HG02938 (cell line): ENCODE data around the gene WWC2.

ENCODE experiments used
- ATAC-seq: cut with Tn5 transposase; IDR thresholded peaks from one replicate; pipeline ENCODE4 v1.9.1; 2021; ENCODE audit warnings: mild to moderate bottlenecking, moderate library complexity; ENCODE audit not compliant: unreplicated experiment

Gene WWC2

DNA sequence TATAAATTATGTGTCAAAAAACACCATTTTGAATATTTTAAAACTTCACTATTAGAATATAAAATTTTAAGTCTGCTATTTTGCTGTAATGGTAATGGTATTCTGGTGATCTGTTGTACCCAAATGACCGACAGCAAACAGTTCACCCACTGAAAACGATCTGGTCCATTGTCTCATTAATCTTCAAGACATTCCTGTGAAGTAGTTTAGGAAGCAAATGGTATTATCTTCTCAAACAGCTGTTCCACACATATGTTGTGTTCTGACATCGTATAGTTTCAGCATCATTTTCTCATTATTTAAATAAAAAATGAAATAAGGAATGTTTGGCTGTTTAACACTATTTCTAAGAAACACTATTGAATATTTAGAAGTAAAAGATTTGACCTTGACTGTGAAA is 98.1 kb downstream of the WWC2 start:
- no peak for ATAC-seq

DNA sequence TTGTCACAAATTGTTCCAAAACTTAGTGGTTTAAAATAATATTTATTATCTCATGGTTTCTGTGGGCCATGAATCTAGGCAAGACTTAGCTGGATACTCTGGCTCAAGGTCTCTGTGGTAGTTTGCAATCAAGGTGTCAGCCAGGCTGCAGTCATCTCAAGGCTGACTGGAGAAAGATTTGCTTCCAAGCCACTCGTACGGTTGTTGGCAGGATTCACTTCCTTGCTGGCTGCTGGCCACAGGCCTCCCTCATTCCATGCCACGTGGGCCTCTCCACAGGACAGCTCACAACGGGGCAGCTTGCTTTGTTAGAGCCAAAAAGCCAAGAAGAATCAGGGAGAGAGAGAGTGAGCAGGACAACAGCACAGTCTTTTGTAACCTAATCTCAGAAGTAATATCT is 101.4 kb downstream of the WWC2 start:
- no peak for ATAC-seq

DNA sequence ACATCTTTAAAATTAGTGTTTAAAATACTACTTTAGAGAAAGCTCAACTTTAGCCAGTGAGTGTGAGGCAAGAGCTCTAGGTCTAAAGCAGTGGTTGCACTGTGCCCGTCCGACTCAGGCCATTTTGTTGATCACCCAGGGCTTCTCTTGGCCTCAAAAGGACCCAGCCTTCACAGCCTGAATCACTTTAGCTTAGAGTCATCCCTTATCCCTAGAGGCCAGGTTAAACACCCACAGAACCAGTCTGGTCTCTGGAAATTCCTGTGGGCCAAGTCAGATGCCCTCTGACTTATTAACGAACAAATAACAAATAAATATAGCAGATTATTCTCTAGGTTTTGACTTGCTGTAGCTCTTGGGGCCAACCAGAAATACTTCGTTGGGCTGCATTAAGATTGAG is 102.3 kb downstream of the WWC2 start:
- no peak for ATAC-seq

DNA sequence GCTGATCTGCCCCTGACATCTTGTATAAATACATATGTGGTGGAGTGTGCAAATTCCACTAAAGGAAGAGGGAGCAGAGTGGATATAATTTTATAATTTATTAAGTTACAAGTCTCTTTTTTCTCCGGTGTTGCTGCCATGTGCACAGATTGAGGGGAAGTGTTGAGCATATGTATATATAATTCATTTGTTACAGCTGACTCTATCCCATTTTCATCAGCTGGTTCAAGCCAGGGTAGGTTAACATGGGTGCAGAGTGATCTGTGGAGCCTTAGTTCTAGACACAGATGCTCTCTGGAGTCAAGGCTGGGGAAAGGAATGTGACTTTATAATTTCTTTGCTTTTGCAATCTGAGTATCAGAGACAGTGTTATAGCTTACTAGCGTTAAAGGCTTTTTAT is 103.5 kb downstream of the WWC2 start:
- ATAC-seq: no peak

DNA sequence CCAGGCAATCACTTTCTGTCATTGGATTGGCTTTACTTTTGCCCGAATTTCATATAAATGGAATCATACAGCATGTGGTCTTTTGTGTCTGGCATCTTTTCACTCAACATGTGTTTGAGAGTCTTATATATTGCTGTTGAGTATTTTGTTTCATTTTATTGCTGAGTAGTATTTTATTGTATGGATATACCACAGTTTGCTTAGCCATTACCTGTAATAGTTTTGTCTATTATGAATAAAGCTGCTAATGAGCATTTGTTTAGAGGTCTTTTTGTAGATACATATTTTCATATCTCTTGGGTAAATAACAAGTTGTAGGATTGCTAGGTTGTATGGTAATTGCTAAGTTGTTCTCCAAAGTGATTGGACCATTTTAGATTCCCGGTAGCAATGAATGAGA is 105.7 kb downstream of the WWC2 start:
- no peak for ATAC-seq

DNA sequence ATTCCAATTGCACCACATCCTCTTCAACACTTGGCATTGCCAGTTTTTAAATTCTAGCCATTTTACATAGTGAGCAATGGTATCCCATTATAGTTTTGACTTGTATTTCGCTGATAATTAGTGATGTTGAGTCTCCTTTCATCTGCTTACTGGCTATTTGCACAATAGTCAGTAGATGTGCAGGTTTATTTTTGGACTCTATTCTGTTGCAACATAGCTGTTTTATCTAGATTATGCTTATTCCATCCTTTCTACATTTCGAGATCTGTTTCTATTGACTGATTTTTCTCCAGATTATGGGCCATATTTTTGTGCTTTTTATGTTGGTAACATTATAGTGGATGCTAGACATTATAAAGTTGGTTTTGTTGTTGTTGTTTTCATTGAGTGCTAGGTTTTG is 106.1 kb downstream of the WWC2 start:
- ATAC-seq: no peak

DNA sequence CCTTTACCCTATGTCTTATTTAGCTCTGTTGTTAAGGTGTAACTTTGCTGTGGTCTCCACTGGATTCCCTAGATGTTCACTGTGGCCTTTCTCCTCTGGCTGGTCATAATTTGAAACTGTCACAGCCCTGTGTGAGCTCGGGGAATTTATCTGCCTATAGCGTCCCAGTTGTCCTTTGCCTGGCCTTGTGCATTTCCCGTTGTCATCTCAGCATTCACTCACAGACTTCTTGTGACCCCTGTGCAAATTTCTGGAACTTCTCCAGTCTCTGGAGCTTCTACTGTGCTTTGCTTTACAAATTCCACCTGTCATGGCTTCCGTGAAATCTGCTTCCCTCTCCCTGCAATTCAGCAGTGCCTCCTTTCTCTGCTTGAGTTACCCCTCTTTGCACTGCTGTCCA is 106.7 kb downstream of the WWC2 start:
- no peak for ATAC-seq

DNA sequence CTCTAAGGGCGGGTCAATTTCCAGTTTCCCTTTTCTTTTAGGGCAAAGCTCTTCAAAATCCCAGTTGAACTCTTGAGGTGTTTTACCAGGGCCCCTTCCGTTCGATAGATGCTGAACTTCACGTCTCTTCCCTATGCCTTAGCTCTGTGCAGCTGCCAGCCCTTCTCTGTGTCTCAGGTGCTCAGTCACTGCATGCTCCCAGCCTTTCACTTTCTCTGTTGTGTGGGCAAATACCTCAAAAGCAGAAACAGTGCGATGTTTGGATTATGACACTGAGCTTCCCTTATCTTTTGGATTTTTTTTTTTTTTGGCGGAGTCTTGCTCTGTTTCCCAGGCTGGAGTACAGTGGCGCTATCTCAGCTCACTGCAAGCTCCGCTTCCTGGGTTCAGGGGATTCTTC is 112.5 kb downstream of the WWC2 start:
- no peak for ATAC-seq

DNA sequence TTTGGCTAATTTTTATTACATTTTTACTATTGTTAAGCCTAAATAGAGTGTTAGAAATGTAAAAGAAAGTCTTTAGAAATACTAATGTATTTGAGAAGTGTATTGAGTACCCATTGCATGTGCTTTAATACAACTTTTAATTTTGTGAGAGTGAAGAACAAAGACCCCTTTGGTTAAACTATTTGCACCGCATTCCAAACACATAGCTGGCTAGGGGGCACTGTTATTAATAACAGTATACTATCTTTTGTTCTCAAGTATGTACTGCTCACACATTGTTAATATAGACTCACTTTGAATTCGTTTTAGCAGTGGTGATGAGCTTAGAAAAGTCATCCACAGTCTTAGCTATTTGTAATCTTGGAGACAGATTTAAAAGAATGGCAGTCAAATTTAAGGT is 114.9 kb downstream of the WWC2 start:
- ATAC-seq: no peak

DNA sequence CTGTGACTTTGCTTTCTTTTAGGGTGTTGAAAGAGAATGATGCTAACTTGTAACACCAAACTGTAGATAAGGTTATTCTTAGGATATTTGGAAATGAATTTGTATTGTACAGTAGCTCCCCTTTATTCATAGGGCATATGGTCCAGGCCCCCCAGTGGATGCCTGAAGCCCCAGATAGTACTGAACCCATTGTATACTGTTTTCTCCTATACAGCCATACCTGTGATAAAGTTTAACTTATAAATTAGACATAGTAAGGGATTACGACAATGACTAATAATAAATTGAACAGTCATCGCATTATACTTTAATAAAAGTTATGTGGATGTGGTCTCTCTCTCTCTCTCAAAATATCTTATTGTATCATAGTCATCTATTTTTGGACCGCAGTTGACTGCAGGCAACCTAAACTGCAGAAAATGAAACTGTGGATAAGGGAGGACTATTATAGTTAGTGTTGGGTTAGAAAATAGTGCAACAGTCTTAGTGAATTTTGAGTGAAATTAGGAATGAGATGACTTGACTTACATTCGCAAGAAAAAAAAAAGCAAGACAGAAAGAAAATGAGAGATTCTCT is 115.9 kb downstream of the WWC2 start:
- ATAC-seq: no peak

DNA sequence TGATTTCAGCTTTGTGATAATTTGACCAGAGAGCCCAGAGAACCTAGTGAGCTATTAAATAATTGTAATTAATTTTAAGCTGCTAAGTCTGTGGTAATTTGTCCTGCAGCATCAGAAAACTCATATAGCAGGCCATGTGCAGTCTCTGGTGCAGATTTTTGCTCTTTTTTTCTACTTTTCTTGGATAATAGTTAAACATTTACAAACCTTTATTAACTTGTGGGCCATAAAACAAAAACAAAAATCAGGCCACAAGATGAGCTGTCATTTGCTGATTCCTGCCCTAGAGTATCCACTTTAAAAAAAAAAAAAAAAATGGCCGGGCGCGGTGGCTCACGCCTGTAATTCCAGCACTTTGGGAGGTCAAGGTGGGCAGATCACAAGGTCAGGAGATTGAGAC is 121.2 kb downstream of the WWC2 start:
- ATAC-seq: no peak

DNA sequence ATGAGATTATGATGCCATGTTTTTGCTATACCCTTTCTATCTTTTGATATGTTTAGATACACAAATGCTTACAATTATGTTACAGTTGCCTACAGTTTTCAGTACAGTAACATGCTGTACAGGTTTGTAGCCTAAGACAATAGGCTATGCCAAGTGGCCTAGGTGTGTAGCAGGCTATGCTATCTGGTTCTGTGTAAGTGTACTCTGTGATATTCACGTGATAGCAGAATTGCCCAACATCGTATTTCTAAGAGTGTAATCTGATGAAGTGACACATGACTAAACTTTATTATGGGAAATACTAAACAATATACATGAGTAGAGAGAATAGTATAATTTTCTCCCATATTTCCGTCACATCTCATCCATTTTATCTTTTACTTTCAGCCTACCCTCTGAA is 124.0 kb downstream of the WWC2 start:
- no peak for ATAC-seq

DNA sequence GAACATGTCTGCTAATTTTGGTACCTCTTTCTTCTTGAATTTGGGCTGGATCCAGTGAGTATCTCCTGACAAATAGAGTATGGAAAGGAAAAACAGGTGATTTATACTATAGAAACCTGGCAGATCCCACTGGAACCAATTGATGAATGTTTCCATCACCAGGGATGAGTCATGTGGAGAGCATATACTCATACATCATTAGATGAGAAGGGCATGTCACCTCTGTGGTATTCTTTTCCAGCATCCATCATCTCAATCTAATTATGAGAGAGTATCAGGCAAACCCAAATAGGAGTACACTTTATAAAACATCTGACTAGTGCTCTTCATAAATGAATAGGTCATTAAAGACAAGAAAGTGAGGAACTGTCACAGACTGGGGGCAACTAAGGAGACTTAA is 130.3 kb downstream of the WWC2 start:
- ATAC-seq: no peak

DNA sequence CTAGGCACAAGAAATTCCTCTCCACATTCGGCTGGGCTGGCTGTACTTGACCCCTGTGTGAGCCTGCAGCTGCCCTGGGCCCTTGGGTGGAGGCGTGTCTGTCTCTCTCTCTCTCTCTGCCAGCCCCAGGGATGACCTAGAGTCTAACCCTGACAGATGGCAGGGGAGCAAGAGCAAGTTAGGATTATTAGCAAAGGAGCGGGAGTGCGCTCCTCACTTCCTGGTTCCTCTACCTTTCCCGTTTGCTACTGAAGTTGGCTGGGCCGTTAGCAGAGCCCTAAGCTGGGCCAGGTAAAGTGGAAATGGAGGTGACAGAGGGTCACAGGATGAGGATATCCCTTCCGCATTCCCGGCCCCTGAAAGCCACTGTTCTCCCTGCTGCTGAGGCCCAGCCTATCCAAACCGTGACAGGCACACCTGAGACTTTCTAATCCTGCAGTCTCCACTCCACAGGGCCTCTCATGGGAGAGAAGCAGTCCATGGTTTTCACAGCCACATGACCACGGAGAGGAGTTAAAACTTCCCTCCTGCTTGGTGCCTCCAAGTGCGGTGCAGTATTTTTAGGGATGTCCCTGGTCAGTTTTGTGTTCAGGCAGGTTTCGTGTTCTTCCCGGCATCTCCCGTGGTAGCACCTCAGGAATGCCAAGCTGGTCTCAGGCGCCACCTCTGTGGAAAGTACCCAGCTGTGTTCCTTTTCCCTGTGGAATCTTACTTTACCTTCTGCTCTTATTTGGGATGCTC is 141.7 kb downstream of the WWC2 start:
- no peak for ATAC-seq

DNA sequence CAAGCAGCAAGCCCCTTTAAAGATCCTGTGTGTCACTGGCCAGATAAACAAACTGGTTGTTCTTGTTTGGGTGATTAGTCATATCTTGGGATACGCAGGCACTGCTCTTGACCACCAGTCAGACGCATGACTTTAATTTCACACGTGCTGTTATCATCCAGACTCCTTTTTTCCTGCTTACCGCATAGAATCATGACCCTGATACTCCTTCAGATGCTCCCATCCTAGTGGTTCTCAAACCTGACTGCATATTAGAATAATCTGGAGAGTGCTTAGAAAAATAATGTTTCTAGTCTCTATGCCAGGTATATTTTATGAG is 142.2 kb downstream of the WWC2 start:
- no peak for ATAC-seq

DNA sequence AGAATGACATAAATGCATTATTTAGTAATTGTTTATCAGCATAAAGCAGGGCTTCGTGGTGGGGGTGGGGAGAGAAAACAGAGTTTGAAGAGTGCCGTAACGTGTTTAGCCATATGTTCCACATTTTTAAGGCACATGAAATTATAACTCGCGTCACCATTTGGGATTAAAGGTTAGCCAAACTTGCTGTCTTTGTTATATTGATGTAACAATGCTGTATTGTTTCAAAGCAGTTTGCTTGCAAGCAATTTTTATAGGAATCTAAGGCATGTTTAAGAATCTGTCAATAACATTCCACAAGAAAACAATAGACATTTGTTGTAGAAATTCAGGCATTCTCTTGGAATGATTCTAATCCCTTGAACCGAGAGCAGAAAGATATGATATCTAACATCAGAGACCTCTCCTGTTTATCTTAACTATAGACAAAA is 142.7 kb downstream of the WWC2 start:
- ATAC-seq: no peak

DNA sequence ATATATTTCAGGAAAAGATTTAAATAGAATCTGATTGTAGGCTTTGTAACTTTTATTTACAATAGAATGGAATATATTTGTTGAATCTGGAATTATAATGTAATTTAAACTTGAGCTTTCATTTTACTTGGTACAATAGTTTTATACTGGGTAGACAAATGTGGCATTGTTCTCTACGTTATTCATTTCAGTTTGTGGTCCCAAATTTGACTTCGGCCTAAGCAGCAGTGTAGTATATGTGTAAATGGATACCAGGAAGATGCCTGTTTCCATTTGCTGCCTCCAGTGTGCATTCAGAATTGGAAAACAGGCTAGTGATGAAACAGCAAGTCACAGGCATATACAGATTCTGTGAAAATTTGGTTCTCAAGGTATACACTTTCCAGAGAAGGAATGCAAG is 143.2 kb downstream of the WWC2 start:
- no peak for ATAC-seq

DNA sequence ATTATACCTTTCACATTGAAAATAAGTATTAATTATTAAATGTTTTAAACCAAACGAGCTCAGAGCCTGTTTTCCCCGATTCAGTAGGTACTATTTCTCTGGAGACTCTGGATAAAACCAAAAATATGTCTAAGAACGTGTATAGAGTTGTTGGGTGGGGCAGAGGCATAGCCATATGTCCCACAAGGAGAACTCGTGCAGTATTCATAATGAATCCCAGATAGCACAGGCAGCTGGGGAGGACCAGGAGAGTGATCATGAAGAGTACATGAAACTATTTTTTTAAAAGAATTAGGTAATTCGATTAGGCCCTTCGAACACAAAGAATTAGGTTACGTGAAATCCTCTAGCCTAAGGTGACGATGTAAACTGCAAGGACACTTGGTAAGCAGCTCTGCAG is 145.0 kb downstream of the WWC2 start:
- no peak for ATAC-seq

DNA sequence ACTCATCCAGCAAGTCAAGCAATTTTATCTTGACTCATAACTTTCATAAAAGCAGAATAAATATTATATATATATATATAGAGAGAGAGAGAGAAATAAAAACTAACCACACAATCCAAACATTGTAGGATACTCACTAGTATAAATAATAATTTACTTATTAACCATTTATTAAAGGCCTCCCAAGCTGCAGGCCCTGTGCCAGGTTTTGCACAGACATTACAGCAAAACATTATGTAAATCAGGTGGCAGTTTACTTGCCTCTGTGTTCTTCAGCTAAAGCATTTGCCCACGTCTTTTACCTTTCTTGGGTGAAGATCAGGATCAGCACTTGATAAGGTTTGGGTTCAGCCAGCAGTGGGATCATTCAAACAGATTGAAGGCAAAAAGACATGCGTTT is 145.4 kb downstream of the WWC2 start:
- no peak for ATAC-seq

DNA sequence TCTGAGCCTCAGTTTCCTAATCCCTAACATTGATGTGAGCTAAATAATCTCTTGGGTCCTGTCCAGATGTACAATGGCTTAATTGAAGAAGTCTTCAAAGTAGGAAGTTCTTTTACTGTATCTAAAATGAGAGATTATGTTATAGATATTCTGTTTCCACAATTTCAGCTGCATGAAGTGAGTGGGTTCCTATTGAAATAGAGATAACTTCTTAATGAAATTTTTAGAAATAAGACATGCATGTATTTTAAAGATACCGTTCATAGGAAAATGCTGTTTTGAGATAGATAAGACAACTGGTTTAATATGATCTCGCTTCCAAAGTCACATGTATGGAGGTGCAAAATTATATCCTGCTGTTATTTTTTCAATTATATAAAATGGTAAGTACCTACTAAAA is 149.1 kb downstream of the WWC2 start:
- no peak for ATAC-seq

DNA sequence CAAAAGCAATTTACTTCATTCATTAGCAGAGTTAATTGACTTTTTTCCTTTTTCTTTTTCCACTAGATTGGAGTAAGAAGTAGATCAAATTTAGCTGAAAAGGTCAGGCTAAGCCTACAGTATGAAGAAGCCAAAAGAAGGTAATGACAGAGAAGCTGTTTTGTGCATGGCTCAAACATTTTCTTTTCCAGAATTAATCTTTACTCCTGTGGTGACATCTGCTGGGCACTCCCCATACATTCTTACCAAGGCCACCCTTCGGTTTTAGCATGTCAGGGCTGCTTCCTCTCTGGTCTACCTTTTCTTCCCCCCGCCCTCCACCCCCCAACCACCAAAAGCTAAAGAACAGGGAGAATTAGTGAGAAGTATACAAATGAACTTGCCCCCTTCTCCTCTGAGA is 150.8 kb downstream of the WWC2 start:
- ATAC-seq: no peak

DNA sequence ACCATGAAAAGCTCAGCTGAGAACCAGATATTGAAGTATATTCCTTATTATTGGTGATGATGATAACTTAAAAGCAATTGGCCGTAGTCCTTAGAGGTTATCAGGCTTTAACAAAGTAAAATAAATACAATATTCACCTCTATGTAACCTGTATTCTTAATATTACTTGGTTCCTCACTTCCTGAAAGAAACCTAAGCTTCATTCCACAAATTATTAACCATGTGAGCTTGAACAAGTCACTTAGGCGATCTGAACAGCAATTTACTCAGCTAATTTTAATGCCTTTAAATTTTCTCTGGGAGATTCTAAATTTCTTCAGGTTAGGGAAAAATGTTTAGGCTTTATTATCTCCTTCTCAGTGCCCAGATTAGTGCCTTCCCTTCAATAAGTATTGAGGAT is 151.8 kb downstream of the WWC2 start:
- no peak for ATAC-seq

DNA sequence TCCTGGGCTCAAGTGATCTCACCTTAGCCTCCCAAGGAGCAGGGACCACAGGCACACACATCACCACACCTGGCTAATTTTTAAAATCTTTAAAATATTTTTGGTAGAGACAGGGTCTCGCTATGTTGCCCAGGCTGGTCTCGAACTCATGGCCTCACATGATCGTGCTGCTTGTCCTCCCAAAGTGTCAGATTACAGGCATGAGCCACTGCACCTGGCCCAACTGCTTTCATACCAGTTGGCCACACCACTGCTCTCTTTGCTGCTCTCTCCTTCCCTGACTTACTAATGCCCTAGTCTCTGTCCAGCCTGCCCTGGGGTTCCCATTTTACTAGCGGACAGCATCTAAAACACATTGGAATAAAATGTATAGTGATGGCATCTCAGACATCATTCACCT is 153.9 kb downstream of the WWC2 start:
- ATAC-seq: no peak
